HepG2 (cell line): ENCODE measurements around the gene SLC35F3.

Experiments
- ETV6 ChIP-seq: sonication (generic); formaldehyde crosslinking; conservative IDR thresholded peaks from 2 replicates; pipeline ENCODE4 v1.4.0; 2020; ENCODE audit warnings: missing genetic modification reagents
- HDAC2 ChIP-seq: sonication (generic); formaldehyde crosslinking; IDR thresholded peaks from 2 replicates; pipeline ENCODE4 v1.4.0; 2020; ENCODE audit warnings: missing genetic modification reagents
- JDP2 ChIP-seq: sonication (generic); formaldehyde crosslinking; IDR thresholded peaks from 2 replicates; pipeline ENCODE4 v1.8.1; 2022; ENCODE audit warnings: missing genetic modification reagents, borderline replicate concordance
- MXI1 ChIP-seq: IDR thresholded peaks from 3 replicates; pipeline ENCODE4 v1.6.1; 2012; ENCODE audit warnings: low read depth, low read length, inconsistent platforms, borderline replicate concordance
- TRIM24 ChIP-seq: sonication (generic); formaldehyde crosslinking; IDR thresholded peaks from 2 replicates; pipeline ENCODE4 v1.8.0; 2022; ENCODE audit warnings: mild to moderate bottlenecking, missing genetic modification reagents
- ZNF33A ChIP-seq: sonication (generic); formaldehyde crosslinking; IDR thresholded peaks from 2 replicates; pipeline ENCODE4 v1.5.1; 2020; ENCODE audit warnings: missing genetic modification reagents, mild to moderate bottlenecking, moderate library complexity, borderline replicate concordance
- TF ChIP-seq, protein P1 (sequence below): sonication (generic); formaldehyde crosslinking; IDR thresholded peaks from 2 replicates; pipeline ENCODE4 v1.4.0; 2020; ENCODE audit warnings: missing genetic modification reagents

DNA sequence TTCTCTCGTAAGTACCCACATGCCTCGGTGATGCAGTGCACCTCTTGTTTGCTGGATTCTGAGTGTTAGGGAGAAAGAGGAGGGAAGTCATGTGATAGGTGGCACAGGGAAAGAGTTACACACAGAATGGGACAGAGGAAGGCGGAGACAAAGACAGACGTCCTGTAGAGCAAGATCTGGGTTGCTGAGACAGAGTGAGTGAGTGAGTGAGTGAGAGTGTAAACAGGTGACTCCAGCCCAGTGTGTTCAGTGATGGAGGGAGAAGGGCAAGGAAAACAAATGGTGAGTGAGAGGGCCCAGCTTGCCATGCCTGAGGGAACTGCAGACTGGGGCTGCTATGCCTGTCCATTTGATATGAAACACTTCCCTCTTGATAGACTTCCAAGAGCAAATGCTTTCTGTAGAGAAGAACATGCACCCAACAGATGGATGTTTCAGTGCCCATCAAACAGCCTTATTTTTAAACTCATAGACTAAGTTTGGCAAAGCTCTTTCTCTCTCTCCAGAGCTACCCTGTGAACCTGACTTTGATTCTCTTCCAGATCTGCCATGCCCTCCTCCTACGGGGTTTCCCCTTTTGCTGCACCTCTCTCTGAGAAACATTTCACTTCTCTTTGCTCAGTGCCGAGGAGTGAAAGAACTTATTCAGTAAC lies 258.9 kb downstream of the SLC35F3 start:
- no peak for TF ChIP-seq TRIM24
- TF ChIP-seq ETV6 (CRISPR knock-in tag), result no peak
- no peak for TF ChIP-seq ZNF33A (CRISPR knock-in tag)
- TF ChIP-seq, protein P1, sequence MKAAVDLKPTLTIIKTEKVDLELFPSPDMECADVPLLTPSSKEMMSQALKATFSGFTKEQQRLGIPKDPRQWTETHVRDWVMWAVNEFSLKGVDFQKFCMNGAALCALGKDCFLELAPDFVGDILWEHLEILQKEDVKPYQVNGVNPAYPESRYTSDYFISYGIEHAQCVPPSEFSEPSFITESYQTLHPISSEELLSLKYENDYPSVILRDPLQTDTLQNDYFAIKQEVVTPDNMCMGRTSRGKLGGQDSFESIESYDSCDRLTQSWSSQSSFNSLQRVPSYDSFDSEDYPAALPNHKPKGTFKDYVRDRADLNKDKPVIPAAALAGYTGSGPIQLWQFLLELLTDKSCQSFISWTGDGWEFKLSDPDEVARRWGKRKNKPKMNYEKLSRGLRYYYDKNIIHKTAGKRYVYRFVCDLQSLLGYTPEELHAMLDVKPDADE (CRISPR knock-in tag), result no peak
- TF ChIP-seq JDP2 (CRISPR knock-in tag), result no peak
- TF ChIP-seq HDAC2, result no peak
- TF ChIP-seq MXI1, result no peak
